ENCODE data around the gene PDK1. TPM values are rescaled to one million over a fixed set of nuclear protein-coding genes. Genes with fewer than 3 reads are reported as not detected.

PDK1 gene
- total and polyA plus RNA-seq, 2 donors from 2014 or later = 4.6 to 19.2 TPM

- TF ChIP-seq CTCF (IDR thresholded peaks at IDR 0.05; ENCODE audit: borderline replicate concordance, extremely low read depth, insufficient read depth) = no peak
- H3K27ac ChIP-seq (ENCODE audit: low read depth in 2 of 2, low read length in 2 of 2) = no peak overlapping the region
- FAIRE-seq = no peak
- intact Hi-C loops (cut with DNase I) = no loop called here
- H3K4me3 ChIP-seq (ENCODE audit: low read length in 3 of 3) = no peak overlapping the region
- peaks cover 0 to 27% (median 6%) of the 10 kb centered on the region in 3 donors for H3K9me3 ChIP-seq (ENCODE audit: control insufficient read depth in 2 of 3, insufficient read depth in 1 of 3, low read length in 3 of 3)
- no peaks in the 10 kb centered on the region for H3K27me3 ChIP-seq (ENCODE audit: control insufficient read depth, insufficient read depth, low read length)
- H3K36me3 ChIP-seq (ENCODE audit: control insufficient read depth in 2 of 3, insufficient read depth in 3 of 3, low read length in 3 of 3) = no peaks in the 10 kb centered on the region
- DNase-seq = no peak
- no peak overlapping the region for H3K9ac ChIP-seq (ENCODE audit: low read length in 3 of 3)
- no peaks in the 10 kb centered on the region for H3K4me1 ChIP-seq (ENCODE audit: control insufficient read depth in 2 of 3, insufficient read depth in 2 of 3, low read depth in 1 of 3, low read length in 3 of 3)
These were observed 41.8 kb upstream of the PDK1 start for GRCh38 chr2:172513935-172514586.

GRCh38 chr2:172516299-172516698, 39.6 kb upstream of the PDK1 start:
- H3K4me1 ChIP-seq (ENCODE audit: control insufficient read depth in 2 of 3, insufficient read depth in 2 of 3, low read depth in 1 of 3, low read length in 3 of 3) = no peaks in the 10 kb centered on the region
- H3K27ac ChIP-seq (ENCODE audit: low read depth in 2 of 2, low read length in 2 of 2) = no peak overlapping the region
- DNase-seq (no peak), FAIRE-seq (no peak)
- no peak for TF ChIP-seq CTCF (IDR thresholded peaks at IDR 0.05; ENCODE audit: borderline replicate concordance, extremely low read depth, insufficient read depth)
- intact Hi-C loops (cut with DNase I) = no loop called here
- H3K27me3 ChIP-seq (ENCODE audit: control insufficient read depth, insufficient read depth, low read length) = no peaks in the 10 kb centered on the region
- no peaks in the 10 kb centered on the region for H3K36me3 ChIP-seq (ENCODE audit: control insufficient read depth in 2 of 3, insufficient read depth in 3 of 3, low read length in 3 of 3)
- peaks cover 0 to 38% (median 7%) of the 10 kb centered on the region in 3 donors for H3K9me3 ChIP-seq (ENCODE audit: control insufficient read depth in 2 of 3, insufficient read depth in 1 of 3, low read length in 3 of 3)
- H3K9ac ChIP-seq (ENCODE audit: low read length in 3 of 3) = no peak overlapping the region
- H3K4me3 ChIP-seq (ENCODE audit: low read length in 3 of 3) = no peak overlapping the region

- Histone ChIP-seq H3K9me3 (ENCODE audit: control insufficient read depth in 2 of 3, insufficient read depth in 1 of 3, low read length in 3 of 3) (peaks cover 0 to 15% (median 3%) of the 10 kb centered on the region in 3 donors), H3K27ac (ENCODE audit: low read depth in 2 of 2, low read length in 2 of 2) (no peak overlapping the region), H3K36me3 (ENCODE audit: control insufficient read depth in 2 of 3, insufficient read depth in 3 of 3, low read length in 3 of 3) (no peaks in the 10 kb centered on the region), H3K9ac (ENCODE audit: low read length in 3 of 3) (no peak overlapping the region), H3K4me1 (ENCODE audit: control insufficient read depth in 2 of 3, insufficient read depth in 2 of 3, low read depth in 1 of 3, low read length in 3 of 3) (no peaks in the 10 kb centered on the region), H3K4me3 (ENCODE audit: low read length in 3 of 3) (no peak overlapping the region), H3K27me3 (ENCODE audit: control insufficient read depth, insufficient read depth, low read length) (no peaks in the 10 kb centered on the region)
- no peak for FAIRE-seq
- DNase-seq = no peak
- TF ChIP-seq CTCF (IDR thresholded peaks at IDR 0.05; ENCODE audit: borderline replicate concordance, extremely low read depth, insufficient read depth) = no peak
- intact Hi-C loops (cut with DNase I) = no loop called here
These were observed 36.9 kb upstream of the PDK1 start for GRCh38 chr2:172518995-172519394.

- no peak for FAIRE-seq
- no peak for TF ChIP-seq CTCF (IDR thresholded peaks at IDR 0.05; ENCODE audit: borderline replicate concordance, extremely low read depth, insufficient read depth)
- Histone ChIP-seq H3K9ac (ENCODE audit: low read length in 3 of 3) (no peak overlapping the region), H3K4me1 (ENCODE audit: control insufficient read depth in 2 of 3, insufficient read depth in 2 of 3, low read depth in 1 of 3, low read length in 3 of 3) (no peaks in the 10 kb centered on the region), H3K27me3 (ENCODE audit: control insufficient read depth, insufficient read depth, low read length) (no peaks in the 10 kb centered on the region), H3K4me3 (ENCODE audit: low read length in 3 of 3) (no peak overlapping the region), H3K9me3 (ENCODE audit: control insufficient read depth in 2 of 3, insufficient read depth in 1 of 3, low read length in 3 of 3) (peaks cover 0 to 2% (median 0%) of the 10 kb centered on the region in 3 donors), H3K27ac (ENCODE audit: low read depth in 2 of 2, low read length in 2 of 2) (no peak overlapping the region), H3K36me3 (ENCODE audit: control insufficient read depth in 2 of 3, insufficient read depth in 3 of 3, low read length in 3 of 3) (no peaks in the 10 kb centered on the region)
- intact Hi-C loops (cut with DNase I) = no loop called here
- DNase-seq = no peak
These were observed 30.3 kb upstream of the PDK1 start for GRCh38 chr2:172525601-172526000.
